Muscle layer of colon (tissue), 2 donors: ENCODE data around the gene USP48.
A peak's percentile ranks its signal among the peaks of the same experiment; 100 is the strongest.
"Not testable (repeated sequence)": the region's sequence is repeated elsewhere in the genome, so short reads cannot be mapped to it uniquely, and the experiment has no call there.

ENCODE experiments used
- H3K27ac ChIP-seq: one replicate; pipeline ENCODE4 v1.7.0; 2013; ENCODE audit warnings: low read depth, mild to moderate bottlenecking, low read length, moderate library complexity
- H3K27me3 ChIP-seq, 2 donors: one replicate each; pipeline ENCODE4 v1.7.0; 2013; ENCODE audit warnings: low read length in 2 of 2, mild to moderate bottlenecking in 2 of 2; ENCODE audit not compliant: insufficient read depth in 2 of 2, control insufficient read depth in 1 of 2
- H3K36me3 ChIP-seq: one replicate; pipeline ENCODE4 v1.7.0; 2013; ENCODE audit warnings: mild to moderate bottlenecking, low read length; ENCODE audit not compliant: insufficient read depth
- H3K4me1 ChIP-seq: one replicate; pipeline ENCODE4 v1.7.0; 2013; ENCODE audit warnings: mild to moderate bottlenecking, low read length; ENCODE audit not compliant: insufficient read depth
- H3K4me3 ChIP-seq, 2 donors: one replicate each; pipeline ENCODE4 v1.7.0; 2013; ENCODE audit warnings: low read length in 2 of 2, low read depth in 1 of 2, mild to moderate bottlenecking in 1 of 2, moderate library complexity in 1 of 2
- H3K9ac ChIP-seq: one replicate; pipeline ENCODE4 v1.7.0; 2013; ENCODE audit warnings: low read length
- H3K9me3 ChIP-seq: one replicate; pipeline ENCODE4 v1.7.0; 2013; ENCODE audit warnings: mild to moderate bottlenecking, low read length
- donor health status: abdominal sarcoma.
- donor health status: Adenocarcinoma of cecum.

Gene USP48

GRCh38 chr1:21782868-21783678, at the start of gene USP48:
Gene USP48 (minus strand): TSS chr1:21783149. CDS start chr1:21782957, 192 bp downstream.
- no peaks in the 10 kb centered on the region for H3K36me3 ChIP-seq
- peaks cover 19% of the 10 kb centered on the region for H3K4me1 ChIP-seq
- H3K4me3 ChIP-seq, result peak within 1 kb of the TSS; percentile 88 to 92
- peak within 1 kb of the TSS; percentile 100 for H3K27ac ChIP-seq
- no peaks in the 10 kb centered on the region for H3K9me3 ChIP-seq
- peak within 1 kb of the TSS; percentile 93 for H3K9ac ChIP-seq
- no peaks in the 10 kb centered on the region for H3K27me3 ChIP-seq

DNA sequence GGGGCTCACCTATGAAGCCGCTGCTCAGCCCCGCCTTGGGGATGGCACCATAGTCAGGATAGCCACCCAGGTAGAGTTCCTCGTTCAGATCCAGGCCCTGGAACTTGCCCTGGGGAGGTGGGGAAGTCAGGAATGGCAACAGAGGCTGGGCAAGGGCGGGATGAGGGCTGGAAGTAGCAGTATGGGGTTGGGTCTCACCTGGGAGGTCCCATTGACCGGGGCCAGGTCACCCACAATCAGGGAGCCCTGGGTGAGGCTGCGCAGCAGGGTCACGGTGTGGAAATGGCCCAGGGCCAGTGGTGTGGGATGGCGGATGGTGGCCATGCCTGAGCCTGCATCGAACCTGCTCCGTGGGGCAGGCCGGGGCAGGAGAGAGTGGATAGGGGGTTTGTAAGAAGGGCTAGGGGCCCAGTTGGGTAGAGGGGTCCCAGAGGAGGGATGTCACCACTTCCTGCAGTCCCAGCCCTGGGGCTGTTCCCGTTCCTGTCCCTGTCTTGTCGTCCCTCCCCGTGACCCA, 48.6 kb upstream of the USP48 start:
- peaks cover 98% of the 10 kb centered on the region for H3K36me3 ChIP-seq
- no peak overlapping the region for H3K27ac ChIP-seq
- H3K27me3 ChIP-seq, result no peaks in the 10 kb centered on the region
- no peaks in the 10 kb centered on the region for H3K4me1 ChIP-seq
- H3K4me3 ChIP-seq, result no peak overlapping the region
- no peak overlapping the region for H3K9ac ChIP-seq
- no peaks in the 10 kb centered on the region for H3K9me3 ChIP-seq

GRCh38 chr1:21830792-21831453, 48.0 kb upstream of the USP48 start:
- no peaks in the 10 kb centered on the region for H3K9me3 ChIP-seq
- H3K36me3 ChIP-seq, result peaks cover 98% of the 10 kb centered on the region
- H3K4me3 ChIP-seq, result no peak overlapping the region
- no peak overlapping the region for H3K27ac ChIP-seq
- H3K27me3 ChIP-seq, result no peaks in the 10 kb centered on the region
- no peaks in the 10 kb centered on the region for H3K4me1 ChIP-seq
- no peak overlapping the region for H3K9ac ChIP-seq

DNA sequence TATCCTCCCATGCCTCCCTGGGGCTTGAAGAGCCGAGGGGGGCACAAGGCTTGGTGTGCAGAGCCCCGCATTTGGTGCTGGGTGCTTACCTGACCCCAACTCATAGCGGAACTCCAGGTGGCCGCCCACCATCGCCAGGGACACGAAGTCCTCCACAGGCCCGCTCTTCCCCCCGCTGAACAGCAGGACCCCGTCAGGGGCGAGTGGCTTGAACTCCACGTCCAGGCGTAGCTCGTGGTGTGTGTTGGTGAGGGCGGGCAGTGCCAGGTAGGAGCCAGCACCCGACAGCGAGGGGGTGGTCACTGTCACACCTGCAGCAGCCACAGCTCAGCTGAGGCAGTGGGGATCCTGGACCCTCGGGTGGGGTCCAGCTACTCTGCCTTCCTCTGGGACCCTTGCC, 46.3 kb upstream of the USP48 start:
- Histone ChIP-seq H3K4me1 (no peaks in the 10 kb centered on the region), H3K36me3 (peaks cover 96% of the 10 kb centered on the region), H3K27ac (no peak overlapping the region), H3K9ac (no peak overlapping the region), H3K27me3 (no peaks in the 10 kb centered on the region), H3K4me3 (no peak overlapping the region), H3K9me3 (no peaks in the 10 kb centered on the region)

- no peaks in the 10 kb centered on the region for H3K9me3 ChIP-seq
- H3K4me3 ChIP-seq, result no peak overlapping the region
- H3K27ac ChIP-seq, result no peak overlapping the region
- H3K27me3 ChIP-seq, result no peaks in the 10 kb centered on the region
- no peaks in the 10 kb centered on the region for H3K4me1 ChIP-seq
- H3K9ac ChIP-seq, result no peak overlapping the region
- peaks cover 96% of the 10 kb centered on the region for H3K36me3 ChIP-seq
Measured at GRCh38 chr1:21828506-21829210, 45.7 kb upstream of the USP48 start.

DNA sequence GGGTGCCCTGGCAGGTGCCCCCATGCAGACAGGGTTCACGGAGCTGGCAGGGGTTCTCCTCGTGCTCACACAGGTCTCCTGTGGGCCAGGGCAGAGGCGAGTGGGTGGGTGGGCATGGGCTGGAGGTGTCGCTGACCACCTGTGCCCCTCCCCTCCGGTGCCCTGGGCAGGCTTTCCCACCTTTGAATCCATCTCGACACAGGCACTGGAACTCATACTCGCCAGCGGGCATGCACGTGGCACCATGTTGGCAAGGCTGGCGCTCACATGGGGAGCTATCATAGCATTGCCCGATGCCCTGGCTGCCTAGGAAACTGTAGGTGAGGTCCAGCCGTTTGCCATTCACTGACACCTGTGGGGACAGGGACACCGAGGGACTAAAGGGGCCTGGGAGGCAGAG, 45.1 kb upstream of the USP48 start:
- H3K4me3 ChIP-seq, result no peak overlapping the region
- H3K27ac ChIP-seq, result no peak overlapping the region
- H3K36me3 ChIP-seq, result peaks cover 93% of the 10 kb centered on the region
- no peaks in the 10 kb centered on the region for H3K9me3 ChIP-seq
- no peaks in the 10 kb centered on the region for H3K4me1 ChIP-seq
- no peak overlapping the region for H3K9ac ChIP-seq
- H3K27me3 ChIP-seq, result no peaks in the 10 kb centered on the region

GRCh38 chr1:21827141-21827679, 44.3 kb upstream of the USP48 start:
- H3K4me1 ChIP-seq, result no peaks in the 10 kb centered on the region
- peaks cover 85% of the 10 kb centered on the region for H3K36me3 ChIP-seq

GRCh38 chr1:21826694-21827093, 43.7 kb upstream of the USP48 start:
- not testable (repeated sequence) for H3K27ac ChIP-seq, H3K4me3 ChIP-seq, H3K4me1 ChIP-seq, H3K9me3 ChIP-seq, H3K9ac ChIP-seq, H3K27me3 ChIP-seq
- H3K36me3 ChIP-seq, result peaks cover 84% of the 10 kb centered on the region

More at GRCh38 chr1:21827141-21827679, 44.3 kb upstream of the USP48 start:
- Histone ChIP-seq H3K27me3 (no peaks in the 10 kb centered on the region), H3K9ac (no peak overlapping the region), H3K27ac (no peak overlapping the region), H3K4me3 (no peak overlapping the region), H3K9me3 (no peaks in the 10 kb centered on the region)

DNA sequence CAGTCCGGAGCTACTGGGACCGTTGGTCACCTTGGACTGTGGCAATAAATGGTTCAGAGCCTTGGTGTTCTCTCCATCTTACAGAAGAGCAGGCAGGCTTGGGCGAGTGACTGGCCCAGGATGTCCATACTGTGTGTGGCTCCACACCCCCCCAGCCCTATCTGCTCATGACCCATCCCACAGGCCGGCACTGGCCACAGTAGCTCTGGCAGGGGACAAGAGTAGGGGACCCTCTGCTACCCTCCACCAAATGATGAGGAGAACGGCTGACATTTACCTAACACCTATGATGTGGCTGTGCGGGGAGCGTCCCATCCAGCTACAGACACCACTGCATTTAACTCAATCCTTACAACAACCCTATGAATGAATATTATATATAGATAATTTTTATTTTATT, 42.4 kb upstream of the USP48 start:
- Histone ChIP-seq H3K9ac (no peak overlapping the region), H3K4me3 (no peak overlapping the region), H3K9me3 (no peaks in the 10 kb centered on the region), H3K4me1 (no peaks in the 10 kb centered on the region), H3K27ac (no peak overlapping the region), H3K27me3 (no peaks in the 10 kb centered on the region), H3K36me3 (peaks cover 76% of the 10 kb centered on the region)

DNA sequence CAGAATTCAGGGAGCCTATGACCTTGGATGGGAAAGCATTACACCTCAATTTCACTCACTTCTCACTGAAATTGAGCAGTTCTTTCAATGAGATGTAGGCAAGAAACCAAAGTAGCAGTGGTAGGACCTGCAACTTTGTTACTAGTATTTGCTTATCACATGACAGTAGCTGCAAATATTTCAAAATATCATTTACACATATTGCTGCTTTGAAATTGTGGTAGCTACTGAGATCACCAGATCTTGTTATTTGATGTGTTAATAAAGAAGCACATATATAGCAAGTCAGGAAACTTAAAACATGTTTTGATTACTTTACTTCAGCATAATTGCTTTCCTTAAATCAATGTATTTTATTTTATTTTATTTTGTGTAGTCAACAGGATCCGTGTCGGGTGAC, 42.0 kb upstream of the USP48 start:
- peaks cover 72% of the 10 kb centered on the region for H3K36me3 ChIP-seq
- no peaks in the 10 kb centered on the region for H3K27me3 ChIP-seq
- no peak overlapping the region for H3K27ac ChIP-seq
- no peaks in the 10 kb centered on the region for H3K4me1 ChIP-seq
- H3K4me3 ChIP-seq, result no peak overlapping the region
- no peaks in the 10 kb centered on the region for H3K9me3 ChIP-seq
- no peak overlapping the region for H3K9ac ChIP-seq
